NCI-H82 treated with DMSO at 0.1 percent for 48 hours (cell line): ENCODE measurements around the gene HSP90AB1.

Experiments
- DNase-seq: peaks from one replicate; lab custom pipeline; 2025; ENCODE audit not compliant: unreplicated experiment; lab: John Stamatoyannopoulos, UW

The HSP90AB1 gene

DNA sequence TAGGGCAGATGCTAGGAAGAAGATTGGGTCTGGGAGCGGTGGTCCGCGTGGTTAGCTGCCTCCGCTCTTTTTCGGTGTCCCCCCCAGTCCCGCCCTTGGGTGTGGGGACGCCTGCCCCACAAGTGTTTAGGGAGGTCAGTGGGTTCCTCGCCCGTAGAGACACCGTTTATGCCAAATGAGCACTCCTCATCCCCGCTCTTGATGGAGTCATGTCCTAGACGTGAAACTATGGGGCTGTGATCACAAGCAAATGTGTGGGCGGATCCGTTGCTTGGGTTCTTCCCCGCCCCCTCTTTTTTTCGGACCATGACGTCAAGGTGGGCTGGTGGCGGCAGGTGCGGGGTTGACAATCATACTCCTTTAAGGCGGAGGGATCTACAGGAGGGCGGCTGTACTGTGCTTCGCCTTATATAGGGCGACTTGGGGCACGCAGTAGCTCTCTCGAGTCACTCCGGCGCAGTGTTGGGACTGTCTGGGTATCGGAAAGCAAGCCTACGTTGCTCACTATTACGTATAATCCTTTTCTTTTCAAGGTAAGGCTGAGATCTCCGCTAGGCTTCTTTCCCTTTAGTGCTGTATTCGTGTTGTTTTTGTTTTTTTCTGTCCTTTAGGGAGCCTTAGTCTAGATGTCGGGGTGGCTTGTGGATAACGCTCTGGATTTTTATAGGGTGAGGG lies at the start of gene HSP90AB1:
HSP90AB1 (plus strand) TSS at position 439 of the 675 bp plus-strand sequence. CDS start 1,529 bp downstream, outside the sequence.
- peak; percentile 96 for DNase-seq

- DNase-seq = no peak
These were observed 48.2 kb upstream of the HSP90AB1 start for GRCh38 chr6:44198684-44199083.

- DNase-seq = no peak
These were observed 47.0 kb upstream of the HSP90AB1 start for GRCh38 chr6:44199883-44200282.

- DNase-seq = no peak
These were observed 45.7 kb upstream of the HSP90AB1 start for GRCh38 chr6:44201200-44201599.

DNA sequence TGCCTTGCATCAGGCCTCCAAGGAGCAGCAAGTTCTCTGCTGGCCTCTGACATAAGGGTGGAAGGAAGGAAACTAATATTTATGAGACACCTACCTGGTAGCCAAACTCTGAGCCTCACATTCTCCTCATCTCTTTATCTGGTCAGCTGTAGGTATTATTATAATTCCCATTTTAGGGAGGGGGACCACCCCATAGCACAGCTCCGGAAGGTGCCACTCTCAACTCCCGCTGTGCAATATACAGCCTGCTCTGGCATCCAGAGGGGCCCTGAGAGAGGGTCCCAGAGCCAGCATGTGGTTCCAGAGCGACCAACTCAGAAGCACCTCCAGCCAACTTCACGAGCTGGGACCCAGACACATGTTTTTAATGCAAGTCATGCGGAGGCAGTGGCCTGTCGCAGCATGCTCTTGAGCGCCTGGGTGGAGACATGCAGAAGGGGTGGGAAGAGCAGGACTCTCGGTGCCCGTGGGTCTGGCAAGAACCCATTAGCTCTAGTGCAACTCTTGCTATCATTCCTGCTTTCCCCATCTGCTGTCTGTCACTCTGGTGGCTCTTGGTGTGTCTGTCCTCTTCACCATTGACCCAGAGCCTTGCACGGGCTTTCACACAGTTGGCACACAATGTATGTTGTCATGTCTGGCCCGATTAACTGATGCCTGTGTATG lies 45.1 kb upstream of the HSP90AB1 start:
- no peak for DNase-seq

GRCh38 chr6:44202332-44202971 lies 44.4 kb upstream of the HSP90AB1 start:
- no peak for DNase-seq

GRCh38 chr6:44202972-44203750 lies 43.7 kb upstream of the HSP90AB1 start:
- no peak for DNase-seq

- DNase-seq = no peak
These were observed 42.9 kb upstream of the HSP90AB1 start for GRCh38 chr6:44203955-44204354.

- DNase-seq = no peak
These were observed 38.9 kb upstream of the HSP90AB1 start for GRCh38 chr6:44207966-44208365.

- DNase-seq = no peak
These were observed 35.6 kb upstream of the HSP90AB1 start for GRCh38 chr6:44211284-44211683.

DNA sequence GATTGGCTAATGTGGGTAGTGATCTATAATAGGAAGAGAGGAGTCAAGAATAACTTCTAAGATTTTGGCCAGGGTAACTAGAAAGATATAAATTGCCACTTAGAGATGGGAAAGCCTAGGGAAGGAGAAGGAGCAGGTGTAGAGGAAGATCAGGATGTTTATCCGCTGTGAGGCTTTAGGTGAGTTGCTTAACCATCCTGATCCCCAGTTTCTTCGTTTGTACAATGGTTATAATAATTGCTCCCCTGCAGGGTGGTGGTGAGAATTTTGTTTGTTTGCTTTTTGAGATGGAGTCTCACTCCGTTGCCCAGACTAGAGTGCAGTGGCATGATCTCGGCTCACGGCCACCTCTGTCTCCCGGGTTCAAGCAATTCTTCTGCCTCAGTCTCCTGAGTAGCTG lies 32.6 kb upstream of the HSP90AB1 start:
- no peak for DNase-seq

DNA sequence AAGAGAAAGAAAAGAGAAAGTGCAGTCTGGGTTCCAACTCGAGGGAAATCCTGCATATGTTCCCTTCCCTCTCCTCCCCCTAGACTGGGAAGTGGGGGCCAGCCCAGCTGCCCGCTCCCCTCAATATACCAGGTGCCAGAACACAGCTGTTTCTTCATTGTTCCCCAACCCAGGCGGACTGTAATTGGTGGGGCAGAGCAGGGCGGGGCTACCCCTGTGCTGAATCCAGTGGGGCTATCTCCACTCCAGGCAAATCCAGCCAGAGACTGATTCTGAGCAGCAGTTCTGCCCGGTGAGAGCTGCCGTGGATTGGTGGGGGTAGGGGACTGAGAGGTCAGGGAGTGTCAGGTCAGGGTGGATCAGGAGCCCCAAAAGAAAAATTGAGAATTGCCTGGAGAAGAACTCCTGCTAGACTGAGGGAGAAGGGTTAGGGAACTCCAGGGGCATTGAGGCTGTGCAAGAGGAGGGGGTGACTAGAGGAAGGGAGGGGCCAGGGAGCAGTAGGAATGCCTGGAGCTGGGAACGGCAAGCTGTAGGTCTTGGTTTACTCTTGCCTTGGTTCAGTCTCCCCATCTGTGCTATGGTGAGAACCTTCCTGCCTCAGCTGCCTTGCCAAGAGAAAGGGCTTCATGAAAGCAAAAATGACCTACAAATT lies 30.1 kb upstream of the HSP90AB1 start, which contains the start of gene MYMX:
MYMX (plus strand) TSS at position 250 of the 655 bp plus-strand sequence. CDS start 546 bp downstream, outside the sequence.
- DNase-seq = peak; percentile 13

- DNase-seq = no peak
These were observed 29.4 kb upstream of the HSP90AB1 start for GRCh38 chr6:44217332-44218143.

GRCh38 chr6:44219053-44219814 lies 27.7 kb upstream of the HSP90AB1 start:
- peak; percentile 91 for DNase-seq

- no peak for DNase-seq
These were observed 26.8 kb upstream of the HSP90AB1 start for GRCh38 chr6:44219815-44220784.

DNA sequence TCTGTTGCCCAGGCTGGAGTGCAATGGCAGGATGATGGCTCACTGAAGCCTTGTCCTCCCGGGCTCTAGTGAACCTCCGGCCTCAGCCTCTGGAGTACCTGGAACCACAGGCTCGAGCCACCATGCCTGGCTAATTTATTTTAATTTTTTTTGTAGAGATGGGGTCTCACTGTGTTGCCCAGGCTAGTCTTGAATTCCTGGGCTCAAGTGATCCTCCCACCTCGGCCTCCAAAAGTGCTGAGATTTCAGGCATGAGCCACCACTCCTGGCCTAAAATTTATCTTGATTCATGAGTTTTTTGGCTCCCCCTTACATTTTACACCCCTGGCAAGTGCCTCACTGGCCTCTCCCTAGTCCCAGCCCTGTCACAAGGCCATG lies 26.0 kb upstream of the HSP90AB1 start:
- no peak for DNase-seq

- DNase-seq = peak; percentile 50
These were observed 25.5 kb upstream of the HSP90AB1 start for GRCh38 chr6:44221291-44221960.

- no peak for DNase-seq
These were observed 25.0 kb upstream of the HSP90AB1 start for GRCh38 chr6:44221961-44222335.
